Osteocyte (in vitro differentiated cells): ENCODE results near the gene CD81. TPM values are rescaled to one million over a fixed set of nuclear protein-coding genes. Genes with fewer than 3 reads are reported as not detected.

ENCODE experiments used
- DNase-seq: peaks from one replicate; pipeline ENCODE4 v3.0.0; 2021; ENCODE audit warnings: mixed read lengths; ENCODE audit not compliant: unreplicated experiment; ENCODE audit errors: extremely low spot score
- H3K27ac Mint-ChIP-seq: one replicate; pipeline ENCODE4 v1.8.0; 2021; ENCODE audit warnings: mild to moderate bottlenecking, mixed read lengths; ENCODE audit not compliant: unreplicated experiment
- H3K27me3 Mint-ChIP-seq: one replicate; pipeline ENCODE4 v1.8.0; 2021; ENCODE audit warnings: mixed read lengths; ENCODE audit not compliant: unreplicated experiment
- H3K36me3 Mint-ChIP-seq: one replicate; pipeline ENCODE4 v1.8.0; 2021; ENCODE audit warnings: mixed read lengths; ENCODE audit not compliant: unreplicated experiment
- H3K4me1 Mint-ChIP-seq: one replicate; pipeline ENCODE4 v1.8.0; 2021; ENCODE audit warnings: mixed read lengths; ENCODE audit not compliant: unreplicated experiment
- H3K4me3 Mint-ChIP-seq: one replicate; pipeline ENCODE4 v1.8.0; 2021; ENCODE audit warnings: mild to moderate bottlenecking, moderate library complexity, mixed read lengths; ENCODE audit not compliant: unreplicated experiment
- H3K9me3 Mint-ChIP-seq: one replicate; pipeline ENCODE4 v1.8.0; 2021; ENCODE audit warnings: mixed read lengths; ENCODE audit not compliant: unreplicated experiment
- total RNA-seq: library from RNA; stranded (reverse); gene quantifications from 2 replicates; pipeline ENCODE4 v1.2.1, GENCODE V29; 2021
- TF ChIP-seq, protein P1 (sequence below): fragments of 200-600 bp; sonication (generic); IDR thresholded peaks from 2 replicates; pipeline ENCODE4 v1.5.0; 2021; ENCODE audit warnings: antibody characterized with exemption, mild to moderate bottlenecking, moderate library complexity

The CD81 gene
- total RNA-seq, 1 donor from 2014 or later, result 652 TPM

DNA sequence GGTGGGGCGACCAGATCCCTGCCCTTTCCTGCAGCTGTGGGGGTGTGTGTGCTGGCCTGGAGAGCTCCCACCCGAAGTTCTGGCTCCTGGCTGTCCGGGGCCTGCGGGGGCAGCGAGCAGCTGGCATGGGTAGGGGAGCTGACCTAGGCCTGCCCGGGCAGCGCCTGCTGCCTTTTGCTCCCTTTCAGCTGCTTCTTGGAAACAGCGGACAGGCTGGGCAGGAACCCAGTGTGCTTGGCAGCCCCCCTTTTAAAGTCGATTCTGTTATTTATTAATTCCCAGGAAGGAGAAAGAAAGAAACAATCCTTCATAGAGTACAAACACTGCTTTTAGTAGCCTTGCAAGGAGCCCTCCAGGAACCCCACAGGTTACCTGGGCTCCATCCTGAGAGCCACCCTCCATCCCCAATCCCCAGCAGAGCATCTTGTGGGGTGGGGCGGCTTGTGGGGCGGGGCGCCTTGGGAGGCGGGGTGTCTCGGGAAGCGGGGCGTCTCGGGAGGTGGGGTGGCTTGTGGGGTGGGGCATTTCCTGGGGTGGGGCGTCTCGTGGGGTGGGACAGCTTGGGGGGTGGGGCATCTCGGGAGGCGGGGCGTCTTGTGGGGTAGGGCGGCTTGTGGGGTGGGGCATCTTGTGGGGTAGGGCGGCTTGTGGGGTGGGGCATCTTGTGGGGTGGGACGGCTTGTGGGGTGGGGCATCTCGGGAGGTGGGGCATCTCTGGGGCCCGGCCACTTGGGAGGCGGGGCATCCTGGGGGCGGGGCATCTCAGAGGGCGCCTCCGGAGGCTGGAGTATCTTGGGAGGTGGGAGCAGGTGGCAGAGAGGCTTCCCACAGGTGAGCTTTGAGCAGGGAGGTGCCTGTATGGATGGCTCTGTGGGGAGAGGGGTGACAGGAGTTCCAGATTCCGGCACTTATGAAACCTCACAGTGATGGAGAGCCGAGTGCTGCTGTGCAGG, 7.0 kb downstream of the CD81 start:
- no peak overlapping the region for H3K4me3 Mint-ChIP-seq
- TF ChIP-seq, protein P1, sequence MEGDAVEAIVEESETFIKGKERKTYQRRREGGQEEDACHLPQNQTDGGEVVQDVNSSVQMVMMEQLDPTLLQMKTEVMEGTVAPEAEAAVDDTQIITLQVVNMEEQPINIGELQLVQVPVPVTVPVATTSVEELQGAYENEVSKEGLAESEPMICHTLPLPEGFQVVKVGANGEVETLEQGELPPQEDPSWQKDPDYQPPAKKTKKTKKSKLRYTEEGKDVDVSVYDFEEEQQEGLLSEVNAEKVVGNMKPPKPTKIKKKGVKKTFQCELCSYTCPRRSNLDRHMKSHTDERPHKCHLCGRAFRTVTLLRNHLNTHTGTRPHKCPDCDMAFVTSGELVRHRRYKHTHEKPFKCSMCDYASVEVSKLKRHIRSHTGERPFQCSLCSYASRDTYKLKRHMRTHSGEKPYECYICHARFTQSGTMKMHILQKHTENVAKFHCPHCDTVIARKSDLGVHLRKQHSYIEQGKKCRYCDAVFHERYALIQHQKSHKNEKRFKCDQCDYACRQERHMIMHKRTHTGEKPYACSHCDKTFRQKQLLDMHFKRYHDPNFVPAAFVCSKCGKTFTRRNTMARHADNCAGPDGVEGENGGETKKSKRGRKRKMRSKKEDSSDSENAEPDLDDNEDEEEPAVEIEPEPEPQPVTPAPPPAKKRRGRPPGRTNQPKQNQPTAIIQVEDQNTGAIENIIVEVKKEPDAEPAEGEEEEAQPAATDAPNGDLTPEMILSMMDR, result no peak
- no peaks in the 10 kb centered on the region for H3K9me3 Mint-ChIP-seq

DNA sequence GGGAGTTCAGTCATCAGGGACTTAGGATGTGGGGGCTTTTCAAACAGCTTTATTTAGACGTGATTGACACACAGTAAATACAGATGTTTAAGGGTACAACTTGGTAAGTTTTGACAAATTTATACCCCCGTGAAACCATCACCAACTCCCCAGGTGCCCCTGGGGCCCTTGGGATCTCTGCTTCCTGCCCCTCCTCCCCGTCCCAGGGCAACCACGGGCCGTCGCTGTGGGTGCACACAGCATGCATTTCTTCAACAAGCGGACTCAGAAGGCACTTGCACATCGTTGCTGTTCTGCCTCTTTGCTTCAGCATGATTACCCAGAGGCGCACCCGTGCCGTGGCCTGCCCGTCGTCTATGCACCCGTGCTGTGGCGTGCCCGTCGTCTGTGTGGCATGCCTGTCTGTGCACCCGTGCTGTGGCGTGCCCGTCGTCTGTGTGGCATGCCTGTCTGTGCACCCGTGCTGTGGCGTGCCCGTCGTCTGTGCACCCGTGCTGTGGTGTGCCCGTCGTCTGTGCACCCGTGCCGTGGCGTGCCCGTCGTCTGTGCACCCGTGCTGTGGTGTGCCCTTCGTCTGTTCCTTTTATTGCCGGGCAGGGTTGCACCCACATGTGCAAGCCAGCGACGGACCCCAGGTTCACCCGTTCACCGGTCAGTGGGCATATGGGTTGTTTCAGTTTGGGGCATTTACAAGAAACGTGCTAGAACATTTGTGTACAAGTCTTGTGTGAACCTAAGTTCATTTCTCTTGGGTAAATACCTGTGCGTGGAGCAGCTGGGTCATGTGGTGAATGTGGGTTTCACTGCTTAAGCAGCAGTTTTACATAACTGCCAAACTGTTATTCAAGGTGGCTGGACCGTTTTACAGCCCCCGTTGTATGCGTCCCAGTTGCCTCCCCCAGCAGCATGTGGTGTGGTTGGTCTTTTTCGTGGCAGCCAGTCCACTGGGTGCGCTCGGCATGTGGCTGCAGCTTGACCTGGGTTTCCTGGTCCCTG, 8.3 kb downstream of the CD81 start:
- H3K36me3 Mint-ChIP-seq, result peaks cover 2% of the 10 kb centered on the region
- H3K4me3 Mint-ChIP-seq, result no peak overlapping the region

More for the DNA sequence above, 7.0 kb downstream of the CD81 start:
- DNase-seq, result no peak
- H3K4me1 Mint-ChIP-seq, result peaks cover 73% of the 10 kb centered on the region
- H3K27me3 Mint-ChIP-seq, result no peaks in the 10 kb centered on the region
- peak overlapping the region; percentile 75 for H3K27ac Mint-ChIP-seq
- peaks cover 2% of the 10 kb centered on the region for H3K36me3 Mint-ChIP-seq

DNA sequence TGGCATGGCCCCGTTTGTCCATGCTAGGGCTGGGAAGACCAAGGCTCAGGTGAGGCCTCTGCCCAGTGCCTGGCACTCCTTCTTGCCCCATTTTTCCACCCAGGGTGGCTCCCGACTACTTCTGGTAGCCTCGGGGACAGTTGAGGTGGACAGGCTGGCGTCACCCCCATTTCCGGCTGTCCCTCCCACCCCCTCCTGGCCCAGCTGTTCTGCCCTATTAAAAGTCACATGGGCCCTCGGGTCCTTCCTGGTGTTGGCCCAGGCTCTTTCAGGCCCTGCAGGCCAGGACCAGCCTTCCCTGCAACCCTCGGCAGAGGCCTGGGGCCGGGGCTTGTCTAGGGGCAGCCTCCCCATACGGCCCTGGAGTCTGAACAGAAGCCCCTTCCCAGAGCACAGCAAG, 9.5 kb downstream of the CD81 start:
- Mint-ChIP-seq H3K27me3 (no peaks in the 10 kb centered on the region), H3K27ac (peak overlapping the region; percentile 90), H3K4me3 (no peak overlapping the region), H3K9me3 (no peaks in the 10 kb centered on the region), H3K36me3 (peaks cover 2% of the 10 kb centered on the region), H3K4me1 (peaks cover 70% of the 10 kb centered on the region)
- TF ChIP-seq, protein P1, result no peak
- no peak for DNase-seq

More for the DNA sequence above, 8.3 kb downstream of the CD81 start:
- H3K27me3 Mint-ChIP-seq, result no peaks in the 10 kb centered on the region
- no peak for DNase-seq
- H3K9me3 Mint-ChIP-seq, result no peaks in the 10 kb centered on the region
- H3K4me1 Mint-ChIP-seq, result peaks cover 75% of the 10 kb centered on the region
- peak overlapping the region; percentile 47 for H3K27ac Mint-ChIP-seq
- TF ChIP-seq, protein P1, result no peak

DNA sequence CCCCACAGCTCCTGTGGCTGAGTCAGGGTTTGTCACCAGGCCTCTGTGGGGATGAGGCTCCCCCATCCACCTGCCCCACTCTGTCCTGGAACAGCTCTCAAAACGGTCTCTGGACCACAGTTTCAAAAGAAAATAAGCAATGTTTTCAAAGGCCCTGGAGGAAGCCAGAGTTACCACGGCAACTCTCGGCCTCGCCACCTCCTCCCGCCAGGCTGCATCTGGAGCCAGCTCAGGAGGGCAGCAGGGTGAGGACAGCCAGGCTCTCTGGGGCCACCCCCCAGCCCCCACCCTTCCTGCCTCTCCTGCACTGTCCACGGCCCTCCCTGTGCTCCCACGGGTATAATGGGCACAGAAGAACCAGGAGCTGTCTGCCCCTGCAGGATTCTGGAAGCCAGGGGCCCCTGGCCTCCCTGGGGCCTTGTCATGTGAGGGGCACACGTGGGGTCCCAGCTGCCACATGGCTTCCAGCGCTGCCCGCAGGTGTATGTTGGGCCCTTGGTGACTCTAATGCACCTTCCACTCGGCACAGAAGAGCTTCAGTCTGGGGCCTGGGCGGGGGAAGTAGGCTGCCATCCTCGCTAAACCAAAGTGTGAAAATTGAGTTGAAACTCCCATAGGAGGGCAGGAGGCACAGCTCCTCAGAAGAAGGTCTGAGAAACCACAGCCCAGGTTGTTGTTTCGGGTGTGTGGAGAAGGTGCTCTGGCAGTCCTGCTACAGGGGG, 10.3 kb downstream of the CD81 start:
- Mint-ChIP-seq H3K36me3 (peaks cover 2% of the 10 kb centered on the region), H3K9me3 (no peaks in the 10 kb centered on the region), H3K4me3 (peak overlapping the region; percentile 6), H3K4me1 (peaks cover 63% of the 10 kb centered on the region), H3K27ac (peak overlapping the region; percentile 90), H3K27me3 (no peaks in the 10 kb centered on the region)
- DNase-seq, result no peak
- TF ChIP-seq, protein P1, result no peak
